ENCODE data around the gene DGKE. TPM values are rescaled to one million over a fixed set of nuclear protein-coding genes. Genes with fewer than 3 reads are reported as not detected.

DGKE gene
- total and polyA plus RNA-seq, 2 of the 13 experiments (the other 11 are each of a cell fraction or from before 2014, with no cell fraction given): 3.2 to 5.3 TPM

DNA sequence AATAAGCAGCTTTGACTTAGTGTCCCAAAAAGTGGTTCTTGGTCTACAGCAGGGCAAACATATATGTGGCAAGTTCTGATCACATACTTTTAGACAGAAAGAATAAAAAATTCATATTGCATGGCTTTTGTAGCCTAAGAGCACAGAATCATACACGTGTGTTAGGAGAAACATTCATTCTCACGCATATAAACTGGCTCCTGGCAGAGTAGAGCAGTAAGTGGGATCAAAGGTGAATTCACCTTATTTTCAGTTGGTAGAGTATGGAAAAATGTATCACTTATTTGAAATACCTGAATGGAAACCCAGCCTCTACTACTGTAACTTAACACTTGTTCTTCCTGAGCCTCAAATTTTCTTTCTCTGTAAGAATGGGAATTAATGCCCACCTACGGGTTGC, 34.8 kb downstream of the DGKE start (continued):
- TF ChIP-seq SRF (IDR thresholded peaks at IDR 0.05; ENCODE audit: low read depth, low read length) (no peak), ZNF510 (CRISPR knock-in tag; IDR thresholded peaks at IDR 0.05; ENCODE audit: low read depth) (no peak), NFYC (CRISPR knock-in tag; IDR thresholded peaks at IDR 0.05) (no peak), XRCC5 (optimal IDR thresholded peaks at IDR 0.05; ENCODE audit: low read length) (no peak), RFXANK (CRISPR knock-in tag; IDR thresholded peaks at IDR 0.05) (no peak), RFX5 (IDR thresholded peaks at IDR 0.05; ENCODE audit: low read depth, low read length) (no peak)
- TF ChIP-seq, protein P1, sequence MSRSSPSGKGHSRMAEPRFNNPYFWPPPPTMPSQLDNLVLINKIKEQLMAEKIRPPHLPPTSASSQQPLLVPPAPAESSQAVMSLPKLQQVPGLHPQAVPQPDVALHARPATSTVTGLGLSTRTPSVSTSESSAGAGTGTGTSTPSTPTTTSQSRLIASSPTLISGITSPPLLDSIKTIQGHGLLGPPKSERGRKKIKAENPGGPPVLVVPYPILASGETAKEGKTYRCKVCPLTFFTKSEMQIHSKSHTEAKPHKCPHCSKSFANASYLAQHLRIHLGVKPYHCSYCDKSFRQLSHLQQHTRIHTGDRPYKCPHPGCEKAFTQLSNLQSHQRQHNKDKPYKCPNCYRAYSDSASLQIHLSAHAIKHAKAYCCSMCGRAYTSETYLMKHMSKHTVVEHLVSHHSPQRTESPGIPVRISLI (CRISPR knock-in tag; IDR thresholded peaks at IDR 0.05; ENCODE audit: borderline replicate concordance): no peak

DNA sequence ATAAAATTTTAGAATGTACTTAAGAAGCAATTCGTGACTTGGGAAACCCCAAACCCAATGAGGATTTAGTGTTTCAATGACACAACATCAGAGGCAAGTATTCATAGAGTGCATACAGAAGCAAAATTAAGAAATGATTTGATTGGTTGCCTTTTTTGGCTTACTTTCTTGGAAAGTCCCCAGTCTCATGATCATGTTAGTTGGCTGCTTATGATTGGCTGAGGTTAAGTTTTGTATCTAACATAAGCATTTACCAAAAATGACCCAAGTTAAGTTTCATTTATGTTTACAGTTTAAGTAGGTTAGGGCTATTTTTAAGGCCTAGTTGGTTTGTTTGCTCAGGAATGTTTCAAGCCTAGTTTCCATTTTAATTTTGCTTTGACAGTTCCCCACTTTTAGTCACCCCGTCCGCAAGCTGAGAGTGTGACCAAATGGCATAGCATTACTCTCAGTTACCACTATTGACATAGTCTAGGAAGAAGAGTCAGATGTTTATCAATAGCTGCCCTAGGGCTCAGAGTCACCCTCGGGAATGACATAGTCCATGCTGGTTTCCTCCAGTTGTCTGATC, 36.2 kb downstream of the DGKE start:
- in situ Hi-C loops (cut with HindIII; ENCODE audit: extremely low pct_ligation_motif_present, low pct_unique_long_range_greater_than_20kb): no loop called here
- WGBS (ENCODE audit: low lambda C conversion rate): 61% methylated on average over 4 of the region's 4 CpGs
- peaks cover 6% of the 10 kb centered on the region; the same call in 1 of the 2 replicates for H3K4me1 ChIP-seq (ENCODE audit: insufficient read depth, low read length)
- H2AFZ ChIP-seq (ENCODE audit: low read length): no peak overlapping the region
- ATAC-seq (peak; percentile 54; the same call in 2 of the 3 replicates), DNase-seq (ENCODE audit: low spot score) (peak; percentile 16), FAIRE-seq (no peak)
- H4K20me1 ChIP-seq (ENCODE audit: insufficient read depth, low read length): no peaks in the 10 kb centered on the region
- H3K36me3 ChIP-seq (replicated peaks in 1 of 2; ENCODE audit: control insufficient read depth in 1 of 2, insufficient read depth in 2 of 2, low read length in 2 of 2): no peaks in the 10 kb centered on the region; a peak in 1 of 5 replicates
- no peak overlapping the region for H3K27ac ChIP-seq (ENCODE audit: extremely low read length, insufficient read depth, low read length)
- ChIA-PET POLR2A (interaction anchor here (1.0 to 1.2 kb wide), 2 partner anchors 16 to 44 kb away, joined by 3 read pairs; partner anchors contain the start of gene TRIM25), CTCF (ENCODE audit: low intra/inter-chr PET ratio, low total read pairs) (no interaction called here)
- H3K27me3 ChIP-seq (ENCODE audit: control insufficient read depth in 1 of 2, insufficient read depth in 2 of 2, low read length in 2 of 2): 0 out of 5 replicates have a peak, but pooled peaks cover 0 to 4% of the 10 kb centered on the region in 2 experiments
- H3K79me2 ChIP-seq (ENCODE audit: insufficient read depth, low read length): no peaks in the 10 kb centered on the region
- no peak overlapping the region for H3K4me3 ChIP-seq (replicated peaks in 1 of 3; ENCODE audit: insufficient read depth in 1 of 3, low read depth in 2 of 3, low read length in 3 of 3)
- no TSS peak for BruUV-seq (replicated peaks)
- no peak overlapping the region for H3K9ac ChIP-seq (ENCODE audit: insufficient read depth, low read depth, low read length)
- no peaks in the 10 kb centered on the region for H3K9me3 ChIP-seq (ENCODE audit: low read length)
- peak; percentile 99 for TF ChIP-seq ZNF317 (CRISPR knock-in tag; IDR thresholded peaks at IDR 0.05)
- TF ChIP-seq, protein P2, sequence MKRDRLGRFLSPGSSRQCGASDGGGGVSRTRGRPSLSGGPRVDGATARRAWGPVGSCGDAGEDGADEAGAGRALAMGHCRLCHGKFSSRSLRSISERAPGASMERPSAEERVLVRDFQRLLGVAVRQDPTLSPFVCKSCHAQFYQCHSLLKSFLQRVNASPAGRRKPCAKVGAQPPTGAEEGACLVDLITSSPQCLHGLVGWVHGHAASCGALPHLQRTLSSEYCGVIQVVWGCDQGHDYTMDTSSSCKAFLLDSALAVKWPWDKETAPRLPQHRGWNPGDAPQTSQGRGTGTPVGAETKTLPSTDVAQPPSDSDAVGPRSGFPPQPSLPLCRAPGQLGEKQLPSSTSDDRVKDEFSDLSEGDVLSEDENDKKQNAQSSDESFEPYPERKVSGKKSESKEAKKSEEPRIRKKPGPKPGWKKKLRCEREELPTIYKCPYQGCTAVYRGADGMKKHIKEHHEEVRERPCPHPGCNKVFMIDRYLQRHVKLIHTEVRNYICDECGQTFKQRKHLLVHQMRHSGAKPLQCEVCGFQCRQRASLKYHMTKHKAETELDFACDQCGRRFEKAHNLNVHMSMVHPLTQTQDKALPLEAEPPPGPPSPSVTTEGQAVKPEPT (CRISPR knock-in tag; IDR thresholded peaks at IDR 0.05; ENCODE audit: low read depth): no peak
- 0 out of 2 replicates have a peak, but pooled peaks have one; percentile 17 for TF ChIP-seq FOXA3 (CRISPR knock-in tag; IDR thresholded peaks at IDR 0.05)
- intact Hi-C loops (cut with micrococcal nuclease; ENCODE audit: unreplicated experiment): no loop called here
- H3K4me2 ChIP-seq (ENCODE audit: low read depth, low read length): no peak overlapping the region

Measured in HepG2 (cell line).